ENCODE data around the gene RPS6KA5. TPM values are rescaled to one million over a fixed set of nuclear protein-coding genes. Genes with fewer than 3 reads are reported as not detected.

Gene RPS6KA5
- total RNA-seq, 1 experiment from 2014 or later: 3.3 TPM

DNA sequence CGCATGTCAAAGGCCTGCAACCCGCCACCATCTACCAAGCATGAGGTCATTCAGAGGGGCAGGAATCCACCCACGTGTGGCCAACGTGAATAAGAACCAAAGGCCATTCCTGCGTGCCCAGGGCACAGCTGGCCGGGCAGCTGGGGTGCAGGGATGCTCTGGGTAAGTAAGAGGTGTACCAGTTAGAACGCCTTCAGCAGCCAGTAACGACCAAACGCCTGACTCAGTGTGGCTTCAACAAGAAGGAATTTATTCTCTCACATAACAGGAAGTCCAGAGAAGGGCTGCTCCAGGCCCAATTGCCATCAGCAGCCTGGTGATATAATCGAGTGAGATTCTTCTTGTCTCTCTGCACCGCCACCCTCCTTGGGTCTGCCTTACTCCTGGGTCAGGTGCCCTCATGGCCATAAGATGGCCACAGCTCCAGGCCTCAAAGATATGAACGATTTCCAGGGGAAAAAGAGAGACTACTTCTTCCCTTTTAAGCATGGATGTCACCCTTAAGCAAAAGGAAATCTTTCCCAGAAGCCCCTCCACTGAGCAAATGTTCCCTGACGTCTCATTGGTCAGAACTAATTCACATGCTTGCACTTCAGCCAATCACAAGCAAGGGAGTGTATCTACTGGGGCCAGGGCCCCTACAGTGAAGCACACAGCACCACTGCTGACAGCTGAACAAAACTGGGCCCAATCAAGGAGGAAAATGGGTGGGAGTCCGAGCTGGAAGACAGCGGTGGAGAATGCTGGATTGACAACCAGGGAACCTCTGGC, 251.5 kb downstream of the RPS6KA5 start:
- DNase-seq (ENCODE audit: low spot score): no peak

- DNase-seq (ENCODE audit: low spot score): no peak
Observed at GRCh38 chr14:90807060-90807459, 253.4 kb downstream of the RPS6KA5 start.

GRCh38 chr14:90805662-90806540, 254.5 kb downstream of the RPS6KA5 start:
- DNase-seq (ENCODE audit: low spot score): no peak

- no peak for DNase-seq (ENCODE audit: low spot score)
Observed at GRCh38 chr14:90805084-90805391, 255.4 kb downstream of the RPS6KA5 start.

GRCh38 chr14:90804292-90805083, 256.0 kb downstream of the RPS6KA5 start:
- no peak for DNase-seq (ENCODE audit: low spot score)

DNA sequence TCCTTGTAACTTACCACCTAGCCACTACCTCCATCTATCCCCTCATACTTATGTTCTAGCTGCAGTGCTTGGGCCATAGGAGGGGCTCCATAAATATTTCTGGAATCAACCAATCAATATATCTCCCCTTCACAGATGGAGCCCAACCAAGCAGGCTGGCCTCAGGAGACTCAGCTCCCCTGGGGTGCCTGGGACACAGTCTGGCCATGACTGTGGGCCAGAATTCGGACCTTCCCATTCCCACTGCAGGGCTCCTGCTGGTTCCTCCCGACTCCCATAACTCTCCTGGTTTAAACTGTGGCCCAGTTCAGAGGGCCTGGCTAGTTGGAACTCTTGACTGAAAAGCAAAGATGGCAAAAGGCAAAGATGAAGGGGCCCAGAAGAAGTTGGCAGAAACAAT, 257.2 kb downstream of the RPS6KA5 start:
- DNase-seq (ENCODE audit: low spot score): no peak

- no peak for DNase-seq (ENCODE audit: low spot score)
Observed at GRCh38 chr14:90799420-90799819, 261.0 kb downstream of the RPS6KA5 start.

DNA sequence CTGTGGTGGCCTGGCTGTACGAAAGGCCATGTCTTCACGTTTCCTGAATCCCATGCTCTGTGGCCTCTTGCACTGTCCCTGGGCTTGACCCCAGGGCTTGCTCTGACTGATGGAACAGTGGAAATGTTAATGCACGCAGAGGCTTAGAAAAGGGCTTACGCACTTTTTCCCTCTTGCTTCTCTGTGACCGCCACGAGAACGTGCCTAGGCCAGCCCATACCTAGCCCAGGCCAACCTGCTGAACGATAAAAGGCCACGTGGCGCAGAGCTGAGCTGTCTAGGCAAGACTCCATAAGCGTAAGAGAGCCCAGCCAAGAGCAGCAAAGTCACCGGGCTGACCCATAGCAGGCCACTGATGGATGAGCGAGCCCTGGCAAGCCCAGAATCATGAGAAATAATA, 262.5 kb downstream of the RPS6KA5 start:
- no peak for DNase-seq (ENCODE audit: low spot score)

Other genes with a start within 250 kb of the RPS6KA5 start
- gene TTC7B, start 244.2 kb downstream of the RPS6KA5 start, total RNA-seq (2014; rRNA removed; shearing (Covaris generic)): 11.7 and 15.2 TPM in 2 replicates
- 31.2 and 33.8 TPM in 2 replicates for gene DGLUCY, start 53.4 kb upstream of the RPS6KA5 start, total RNA-seq (2014; rRNA removed; shearing (Covaris generic))
- 0.04 TPM in 1 of 2 replicates, not detected in the other for gene GPR68, start 184.1 kb upstream of the RPS6KA5 start, total RNA-seq (2014; rRNA removed; shearing (Covaris generic))

Data from H4 (cell line).